Amniotic stem cell (primary cell): ENCODE measurements around the gene SWAP70.

Experiments
- DNase-seq: peaks from one replicate; lab custom pipeline; 2025; lab: John Stamatoyannopoulos, UW

The SWAP70 gene

DNA sequence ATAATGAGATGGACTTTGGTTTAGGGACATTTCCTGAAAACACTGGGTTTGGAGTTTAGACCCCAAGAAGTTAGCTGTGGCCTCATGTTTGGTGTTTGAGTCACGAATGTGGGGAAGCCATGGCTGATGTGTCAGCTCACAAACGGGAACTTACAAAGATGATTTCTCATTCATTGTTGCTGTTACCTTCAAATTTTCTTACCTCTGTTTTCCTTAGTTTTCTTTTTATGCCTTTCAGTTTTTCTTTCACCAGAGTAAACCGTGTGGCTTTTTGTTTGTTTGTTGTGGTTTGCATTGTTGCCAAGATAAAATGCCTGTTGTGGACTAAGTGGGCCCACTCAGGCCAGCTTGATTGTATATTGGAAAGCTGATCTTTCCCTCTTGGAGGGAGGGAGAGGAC is 89.1 kb downstream of the SWAP70 start:
- no peak for DNase-seq

DNA sequence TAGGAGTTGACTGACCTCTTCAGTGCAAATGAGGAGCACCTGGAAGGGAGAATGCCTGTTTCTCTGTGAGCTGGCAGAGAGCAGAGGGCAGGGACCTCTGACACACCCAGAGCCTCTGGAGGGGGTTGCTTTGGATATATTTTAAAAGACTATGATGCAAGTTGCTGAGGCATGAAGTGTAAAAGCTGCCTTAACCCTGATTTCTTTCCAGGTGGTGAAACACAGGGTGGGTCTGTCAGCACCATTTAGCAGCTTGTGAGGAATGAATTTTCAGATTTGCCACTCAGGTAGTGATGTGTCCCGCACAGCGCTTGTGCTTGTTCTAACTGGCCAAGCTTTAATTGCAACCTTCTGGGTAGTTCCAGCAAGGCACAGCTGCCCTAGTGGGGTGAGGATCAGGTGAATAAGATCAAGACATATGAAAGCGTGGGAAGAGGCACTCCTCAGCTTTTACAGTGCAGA is 90.2 kb downstream of the SWAP70 start:
- DNase-seq, result no peak

DNA sequence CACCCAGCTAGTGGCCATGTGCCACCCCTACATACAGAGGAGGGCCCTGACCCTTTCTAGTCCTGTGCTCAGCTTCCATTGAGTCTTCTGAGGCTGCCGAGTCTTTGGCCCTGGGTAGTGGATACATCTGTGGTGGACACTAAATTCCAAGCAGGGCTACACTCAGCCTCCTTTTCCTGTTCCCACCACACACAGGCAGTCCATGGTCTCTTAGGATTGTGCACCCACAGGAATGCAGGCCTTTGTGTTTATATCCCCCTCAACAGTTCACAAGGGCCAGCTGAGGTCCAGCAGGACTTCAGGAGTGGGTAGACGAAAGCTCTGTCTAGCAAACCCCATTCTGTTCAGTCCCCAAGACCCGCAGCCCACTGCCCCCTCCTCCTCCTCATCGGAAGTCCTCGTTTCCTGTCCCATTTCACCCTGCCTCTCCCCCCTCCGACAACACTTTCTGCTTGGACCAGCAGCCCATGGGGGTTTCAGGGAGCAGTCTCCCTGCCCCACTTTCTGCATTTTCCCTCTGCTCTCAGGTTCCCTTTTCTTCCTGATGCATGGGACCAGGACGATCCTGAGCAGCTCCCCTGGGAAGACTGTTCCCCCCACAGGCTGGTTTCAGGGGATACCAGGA is 91.8 kb downstream of the SWAP70 start:
- DNase-seq, result no peak

DNA sequence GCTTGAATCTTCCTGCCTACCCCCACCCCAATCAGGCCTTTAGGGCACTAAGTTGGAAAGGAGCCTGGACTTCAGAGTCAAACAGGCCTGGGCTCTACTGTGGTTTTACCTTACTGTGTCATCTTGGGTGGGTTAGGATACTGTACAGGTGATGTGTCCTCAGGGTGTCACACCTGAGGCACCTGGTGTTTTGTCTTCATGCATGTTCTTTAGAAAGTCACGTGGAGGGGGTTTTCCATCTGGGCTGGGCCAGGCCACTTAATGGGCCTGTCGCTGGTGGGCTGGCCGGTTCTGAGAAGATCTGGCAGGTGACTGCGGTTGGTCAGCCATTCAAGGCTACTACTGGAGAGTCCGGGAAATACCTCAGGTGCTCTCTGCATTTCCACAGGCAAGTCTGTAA is 92.6 kb downstream of the SWAP70 start:
- DNase-seq, result no peak

DNA sequence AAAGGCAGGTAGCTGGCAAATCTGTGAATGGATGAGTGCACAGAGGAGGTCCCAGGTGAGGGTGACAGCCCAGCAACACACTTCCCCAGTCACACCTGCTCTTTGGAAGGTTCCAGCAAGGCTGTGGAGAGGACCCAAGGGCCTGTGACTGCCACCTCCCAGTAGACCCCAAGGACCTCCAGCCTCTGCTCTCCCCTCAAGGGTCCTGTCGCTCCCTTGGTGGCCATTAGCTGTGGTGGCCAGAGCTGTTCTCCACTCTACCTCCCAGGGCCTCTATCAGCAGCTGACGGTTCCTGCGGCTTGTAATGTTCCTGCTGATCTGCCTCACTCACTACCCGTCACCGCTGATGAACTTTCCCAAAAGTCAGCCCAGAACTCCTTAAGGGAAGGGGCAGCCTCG is 93.0 kb downstream of the SWAP70 start:
- DNase-seq, result no peak

DNA sequence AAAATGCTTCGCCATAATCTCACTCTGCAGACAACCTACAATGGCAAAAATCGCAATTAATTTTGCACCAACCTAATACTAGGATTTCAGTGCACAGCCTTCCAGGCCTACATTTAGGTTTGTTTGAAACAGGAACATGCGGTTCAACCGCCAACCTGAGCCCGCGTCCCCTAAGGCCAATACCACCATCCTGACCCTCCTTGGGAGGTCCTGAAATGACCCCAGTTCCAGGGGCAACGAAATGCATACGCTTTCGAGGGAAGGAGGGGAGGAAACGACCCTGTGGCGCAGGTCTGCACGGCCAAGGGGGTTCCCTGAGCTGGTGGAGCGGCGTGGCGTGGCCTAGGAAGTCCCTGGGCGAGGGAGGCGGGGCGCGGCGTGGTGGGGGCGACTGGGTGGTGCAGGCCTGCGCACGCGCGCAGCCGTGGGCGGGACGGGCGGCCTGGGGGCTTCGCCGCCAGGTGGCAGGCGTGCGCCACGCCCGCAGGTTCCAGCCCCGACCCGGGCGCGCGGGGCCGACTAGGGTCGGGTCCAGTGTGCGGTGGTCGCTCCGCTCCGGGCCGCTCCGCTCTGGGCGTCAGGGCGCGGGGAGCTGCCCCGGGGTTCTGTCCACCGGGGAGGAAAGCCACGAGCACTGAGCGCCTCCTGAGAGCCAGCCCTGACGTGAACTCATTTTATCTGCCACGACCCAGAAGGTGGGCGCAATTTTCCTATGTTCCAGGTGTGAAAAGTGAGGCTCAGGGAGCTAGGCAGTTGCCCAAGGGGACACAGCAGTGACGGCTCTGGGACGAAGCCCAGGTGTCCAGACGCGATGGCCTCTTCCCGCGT is 94.1 kb downstream of the SWAP70 start:
- peak; percentile 30 for DNase-seq

DNA sequence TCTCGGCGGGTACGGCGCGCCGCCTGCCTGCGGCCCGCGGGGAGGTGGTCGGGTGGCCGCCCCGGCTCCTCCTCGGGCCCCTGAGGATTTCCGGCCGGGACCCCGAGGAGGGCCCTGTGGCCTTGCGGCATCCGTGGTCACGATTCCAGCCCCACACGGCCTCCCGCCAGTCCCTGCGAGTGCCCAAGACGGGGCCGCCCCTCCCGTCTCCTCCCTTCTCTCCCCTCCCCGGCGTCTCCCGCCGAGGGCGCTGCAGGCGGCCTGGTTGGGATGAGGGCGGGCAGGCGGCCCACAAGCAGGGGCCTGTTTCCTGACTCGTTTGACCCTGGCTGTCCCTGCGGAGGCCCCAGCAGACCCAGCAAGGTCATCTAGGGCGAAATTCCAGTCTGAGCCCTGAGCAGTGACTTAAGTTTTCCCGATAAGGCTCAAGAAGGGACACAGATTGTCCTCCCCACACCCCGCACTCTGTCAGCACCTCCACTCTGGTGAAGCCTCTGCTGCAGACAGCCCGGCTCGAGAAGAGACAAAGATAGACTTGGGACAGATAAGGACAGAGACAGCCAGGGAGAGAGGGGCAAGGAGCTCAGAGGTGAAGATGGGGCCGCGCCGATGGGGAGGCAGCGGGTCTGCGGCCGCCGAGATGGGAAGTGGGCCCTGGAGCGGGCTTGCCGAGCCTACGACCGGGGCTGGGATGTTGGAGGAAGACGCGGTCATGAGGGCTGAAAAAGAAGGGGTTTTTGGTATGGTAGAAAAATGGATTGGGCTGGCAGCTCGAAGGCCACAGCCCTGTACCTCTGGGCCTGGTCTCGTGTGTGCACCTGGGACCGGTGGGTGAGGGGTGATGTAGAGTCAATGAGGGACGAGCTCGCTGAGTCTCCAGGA is 95.0 kb downstream of the SWAP70 start:
- peak; percentile 25 for DNase-seq

DNA sequence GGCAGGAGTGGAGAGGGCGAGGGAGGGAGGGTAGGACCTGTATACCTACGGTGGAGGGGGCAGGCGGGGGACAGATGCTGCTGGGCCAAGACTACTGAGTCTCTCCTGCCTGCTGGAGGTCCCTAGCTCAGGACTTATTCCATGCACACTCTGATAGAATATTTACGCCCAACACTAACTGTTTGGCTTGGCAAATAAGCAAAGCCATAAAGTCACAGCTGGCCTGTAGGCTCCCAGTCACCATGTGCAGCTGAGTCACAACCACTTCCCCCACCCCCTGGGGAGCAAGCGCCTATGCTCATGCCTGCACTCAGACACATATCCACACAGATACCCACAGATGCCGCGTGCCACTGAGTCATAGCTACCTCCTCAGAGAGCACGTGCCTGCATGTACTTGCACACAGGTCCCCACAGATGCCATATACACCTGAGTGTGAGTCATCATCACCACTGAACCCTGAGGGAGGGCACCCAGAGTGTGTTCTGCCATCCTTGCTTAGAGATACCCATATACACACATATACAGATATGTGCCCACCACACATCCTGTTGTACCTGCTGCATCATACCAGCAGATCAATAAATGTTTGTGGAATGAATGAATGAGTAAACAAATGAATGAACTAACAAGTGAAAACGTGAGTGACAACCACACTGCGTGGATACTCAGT is 95.8 kb downstream of the SWAP70 start:
- DNase-seq, result peak; percentile 88

DNA sequence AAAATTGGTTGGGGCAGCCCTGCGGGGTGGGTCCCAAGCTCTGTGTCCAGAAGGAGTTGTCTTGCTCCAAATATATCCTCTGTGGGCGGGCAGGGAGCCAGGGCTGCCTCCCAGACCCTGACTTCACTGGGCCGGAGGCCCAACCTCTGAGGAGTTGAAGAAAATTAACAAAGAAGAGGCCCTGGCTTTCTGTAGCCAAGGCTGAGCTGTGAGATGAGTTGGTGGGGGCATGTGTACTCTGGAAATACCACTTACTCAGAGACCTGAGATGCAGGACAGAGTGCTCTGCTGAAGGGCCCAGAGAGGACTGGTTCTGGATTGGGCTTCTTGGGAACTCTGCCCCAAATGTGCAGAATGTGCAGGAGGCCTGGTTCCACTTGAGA is 96.3 kb downstream of the SWAP70 start:
- peak; percentile 38 for DNase-seq

DNA sequence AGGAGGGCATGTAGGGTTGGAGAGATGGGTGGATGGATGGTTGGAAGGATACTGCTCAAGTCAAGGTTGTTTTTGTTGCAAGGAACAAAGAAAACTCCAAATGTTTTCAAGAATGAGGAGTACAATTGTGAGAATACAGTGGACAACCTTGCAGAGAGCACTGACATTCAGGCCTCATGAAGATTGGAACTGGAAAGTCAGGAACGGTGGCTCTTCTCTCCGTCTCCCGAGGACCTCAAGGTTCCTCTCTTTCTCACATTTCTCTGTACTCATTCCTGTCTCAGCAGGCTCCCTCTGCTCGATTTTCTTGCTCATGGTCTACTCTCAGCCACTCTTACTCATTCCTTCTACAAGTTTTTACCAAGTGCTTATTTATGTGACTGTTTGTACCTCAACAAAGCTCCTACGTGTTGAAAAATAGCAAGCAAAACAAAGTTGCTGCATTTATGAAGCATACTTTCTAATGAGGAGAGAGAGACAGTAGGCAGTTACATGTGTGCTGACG is 97.6 kb downstream of the SWAP70 start:
- DNase-seq, result no peak

DNA sequence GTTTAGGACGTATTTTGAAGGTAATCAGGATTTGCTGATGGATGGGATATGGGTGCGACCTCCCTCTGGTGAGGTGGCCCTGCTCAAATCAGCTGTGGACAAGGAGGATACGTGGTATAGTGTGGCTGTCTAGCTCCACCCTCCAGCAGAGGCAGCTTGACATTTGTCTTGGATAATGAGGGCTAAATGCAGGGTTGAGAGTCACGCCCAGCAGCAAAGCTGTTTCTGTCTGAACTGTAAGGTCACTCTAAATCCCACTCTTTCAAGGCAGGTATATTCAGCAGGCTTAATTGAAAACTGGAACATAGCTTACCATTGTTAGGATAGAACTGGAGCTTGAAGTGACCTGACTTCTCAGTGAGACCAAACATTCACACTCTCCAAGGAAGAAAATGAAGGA is 98.7 kb downstream of the SWAP70 start:
- no peak for DNase-seq

DNA sequence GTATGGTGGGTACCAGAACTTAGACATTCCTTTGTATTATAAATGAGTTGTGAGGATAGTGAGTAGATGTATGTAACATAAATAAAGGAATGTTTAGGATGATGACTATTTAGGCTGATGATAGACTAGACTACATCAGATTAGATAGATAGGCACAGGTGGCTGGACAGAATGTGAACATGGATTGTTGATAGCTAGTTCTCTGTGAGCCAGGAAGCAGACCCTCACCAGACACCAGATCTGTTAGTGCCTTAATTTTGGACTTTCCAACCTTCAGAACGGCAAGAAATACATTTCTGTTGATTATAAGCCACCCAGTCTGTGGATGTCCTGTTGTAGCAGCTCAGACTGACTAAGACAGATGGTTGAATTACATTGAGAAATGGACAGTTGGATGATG is 99.4 kb downstream of the SWAP70 start:
- DNase-seq, result no peak

DNA sequence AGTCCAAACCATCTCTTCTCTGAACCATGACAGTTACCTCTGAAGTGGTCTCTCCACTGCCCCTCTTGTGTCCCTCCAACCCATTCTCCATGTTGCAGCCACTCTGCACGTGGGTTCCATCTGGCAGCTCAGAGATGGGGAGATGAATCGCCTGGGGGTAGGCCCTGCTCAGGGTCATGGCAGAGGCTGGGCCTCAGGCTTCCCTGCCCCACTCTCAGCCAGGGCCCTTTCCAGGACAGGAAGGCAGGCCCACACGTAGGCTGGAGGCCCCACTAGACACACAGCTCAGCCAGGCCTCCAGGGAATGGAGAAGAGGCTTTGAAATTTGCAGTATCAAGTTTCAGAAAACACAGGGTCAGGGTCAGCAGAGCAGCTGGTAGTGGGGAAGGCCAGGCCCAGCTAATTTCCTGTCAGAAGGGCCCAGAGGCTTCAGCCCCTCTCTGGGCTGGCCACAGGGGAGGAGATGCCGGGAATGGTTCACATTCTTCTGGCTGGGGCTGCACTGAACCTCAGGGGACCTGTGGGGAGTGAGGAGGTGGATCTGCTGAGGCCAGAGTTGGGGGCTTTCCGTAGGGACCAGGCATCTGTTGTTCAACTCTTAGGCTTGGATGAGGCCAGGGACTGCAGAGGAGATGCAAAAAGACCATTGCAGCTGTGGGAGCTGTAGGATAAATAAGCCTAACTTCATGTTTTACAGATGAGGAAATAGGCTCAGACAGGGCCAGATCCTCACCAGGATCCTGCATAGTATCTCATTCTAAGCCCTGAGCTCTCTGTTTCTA is 101.6 kb downstream of the SWAP70 start:
- peak; percentile 23 for DNase-seq

DNA sequence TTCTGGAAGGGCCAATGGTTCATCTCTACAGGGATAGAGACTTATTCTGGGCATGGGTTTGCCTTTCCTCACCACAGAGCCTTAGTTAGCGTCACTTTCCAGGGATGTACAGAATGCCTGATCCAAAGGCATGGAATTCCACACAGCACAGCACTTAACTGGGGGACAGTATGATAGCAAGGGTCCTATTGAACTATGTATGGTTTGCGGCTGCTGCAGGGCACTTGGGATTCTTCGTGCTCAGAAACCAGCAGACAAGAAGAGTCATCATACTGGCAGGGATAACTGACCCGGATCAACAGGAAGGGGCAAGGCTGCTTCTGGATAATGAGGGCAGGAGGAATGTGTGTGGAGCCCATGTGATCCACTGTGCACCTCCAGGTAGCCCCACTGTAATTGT is 105.7 kb downstream of the SWAP70 start:
- no peak for DNase-seq

DNA sequence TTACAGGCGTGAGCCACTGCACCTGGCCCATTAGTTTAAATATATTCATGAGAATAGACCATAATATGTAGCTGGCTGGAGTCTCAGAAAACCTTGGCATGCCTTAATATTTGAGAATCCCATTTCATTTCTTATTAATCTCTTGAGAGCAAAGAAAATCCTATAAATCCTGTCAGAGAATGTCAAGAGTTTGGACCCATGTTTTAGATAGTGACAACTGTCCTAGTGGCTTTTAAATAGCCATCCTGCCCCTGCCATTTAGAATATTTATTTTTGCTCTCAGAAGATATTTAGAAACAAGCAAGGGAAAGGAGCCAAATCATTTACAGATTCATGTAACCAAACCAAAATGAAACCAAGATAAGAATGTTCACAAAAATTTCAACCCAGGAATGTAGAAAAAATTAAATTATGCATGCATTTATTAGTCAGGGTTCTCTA is 107.2 kb downstream of the SWAP70 start:
- no peak for DNase-seq

DNA sequence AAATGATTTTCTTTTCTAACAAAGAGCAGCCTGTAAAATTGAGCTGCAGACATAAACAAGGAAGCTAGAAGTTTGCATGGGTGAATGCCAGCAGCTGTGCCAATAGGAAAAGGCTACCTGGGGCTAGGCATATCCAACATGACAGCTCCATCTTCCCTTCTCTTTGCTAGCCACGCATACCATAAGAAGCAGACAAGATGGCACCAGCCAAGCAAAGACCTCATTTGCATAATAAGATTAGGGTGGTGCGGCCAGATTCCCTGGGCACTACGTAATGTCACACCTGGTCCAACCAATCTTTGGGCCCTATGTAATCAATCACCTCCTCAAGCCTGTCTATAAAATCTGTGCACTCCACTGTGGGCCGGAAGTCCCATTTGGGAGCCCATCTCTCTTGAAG is 108.3 kb downstream of the SWAP70 start:
- no peak for DNase-seq

DNA sequence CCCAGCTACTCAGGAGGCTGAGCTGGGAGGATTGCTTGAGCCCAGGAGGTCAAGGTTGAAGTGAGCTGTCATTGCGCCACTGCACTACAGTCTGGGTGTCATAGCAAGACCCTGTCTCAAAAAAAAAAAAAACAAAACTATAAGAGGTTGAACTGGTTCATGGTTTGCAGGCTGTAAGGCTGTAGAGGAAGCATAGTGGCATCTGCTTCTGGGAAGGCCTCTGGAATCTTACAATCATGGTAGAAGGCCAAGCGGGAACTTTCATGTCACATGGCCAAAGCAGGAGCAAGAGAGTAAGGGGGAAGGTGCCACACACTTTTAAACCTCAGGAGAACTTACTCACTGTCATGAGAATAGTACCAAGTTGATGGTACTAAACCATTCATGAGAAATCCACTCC is 109.6 kb downstream of the SWAP70 start:
- no peak for DNase-seq

DNA sequence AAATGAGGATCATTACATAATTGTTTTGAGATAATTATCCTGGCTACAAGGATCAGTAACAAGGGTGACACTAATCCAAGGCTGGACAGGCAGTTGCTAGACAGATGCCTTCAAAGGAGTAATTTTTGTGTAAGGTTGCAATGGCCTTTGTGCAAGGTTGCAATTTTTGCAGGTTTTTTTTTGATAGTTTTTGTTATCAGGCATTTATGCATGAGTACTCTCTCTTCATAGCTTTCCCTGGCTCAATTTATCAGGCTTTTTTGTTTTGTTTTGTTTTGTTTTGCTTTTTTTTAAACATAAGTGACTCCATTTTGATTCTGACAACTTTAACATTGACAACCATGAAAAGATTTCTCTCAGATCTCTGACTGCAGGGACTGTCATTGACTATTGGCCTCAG is 110.2 kb downstream of the SWAP70 start:
- DNase-seq, result no peak

DNA sequence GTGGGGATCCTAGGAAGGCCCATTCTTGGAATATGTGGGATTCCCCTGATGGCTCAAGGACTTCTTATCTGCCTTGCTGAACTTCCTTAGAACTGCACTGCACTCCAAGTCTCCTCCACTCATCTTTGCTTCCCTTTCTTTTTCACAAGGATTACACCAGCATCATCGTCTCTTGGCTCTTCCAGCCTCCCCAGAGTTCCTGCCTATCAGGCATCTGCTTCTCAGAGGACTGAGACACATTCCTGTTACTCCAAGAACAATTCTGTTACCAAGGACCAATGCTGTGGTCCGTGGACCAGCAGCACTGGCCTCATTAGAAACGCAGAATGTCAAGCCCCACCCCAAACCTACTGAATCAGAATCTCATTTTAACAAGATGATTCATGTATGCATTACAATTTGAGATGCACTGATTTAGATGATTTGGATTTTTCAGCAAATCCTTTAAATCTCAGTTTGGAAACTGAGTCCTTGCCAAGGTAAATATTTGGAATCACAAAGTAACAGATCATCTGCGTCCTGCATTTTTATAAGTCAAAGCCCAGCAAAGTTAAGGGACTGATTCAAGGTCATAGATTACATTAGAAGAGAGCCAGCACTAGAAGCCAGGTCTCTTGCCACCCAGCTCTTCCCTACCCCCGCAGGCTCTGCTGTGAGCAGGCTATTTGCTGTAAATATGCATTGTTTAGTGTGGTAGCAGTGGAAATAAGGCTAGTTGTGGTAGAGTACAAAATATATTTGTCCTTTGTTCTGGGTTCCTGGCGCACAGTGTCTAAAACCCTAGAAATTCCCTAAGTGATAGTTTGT is 110.9 kb downstream of the SWAP70 start:
- peak; percentile 77 for DNase-seq

DNA sequence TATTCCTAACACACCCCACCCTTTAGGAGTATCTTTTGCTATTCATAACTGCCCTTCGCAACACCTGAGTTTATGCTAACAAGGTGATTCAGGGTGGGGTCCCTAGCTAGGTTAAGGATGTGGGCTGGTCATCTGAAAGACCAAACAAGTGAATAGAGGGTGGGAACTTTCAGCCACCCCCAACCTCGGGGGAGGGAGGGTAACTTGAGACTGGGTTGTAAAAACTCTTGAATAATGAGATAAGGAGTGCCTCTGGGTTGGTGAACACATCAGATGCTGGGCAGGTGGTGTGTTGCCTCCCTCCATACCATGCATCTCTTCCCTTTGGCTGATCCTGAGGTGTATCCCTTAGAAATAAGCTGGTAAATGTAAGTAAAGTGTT is 111.5 kb downstream of the SWAP70 start:
- DNase-seq, result no peak
